CD4-positive, alpha-beta memory T cell (primary cell): ENCODE results near the gene GNAZ. TPM values are rescaled to one million over a fixed set of nuclear protein-coding genes. Genes with fewer than 3 reads are reported as not detected.
A peak's percentile ranks its signal among the peaks of the same experiment; 100 is the strongest.

ENCODE experiments used
- CTCF ChIA-PET: fragments of 350-600 bp; sonication (Branson Sonifier 250); formaldehyde crosslinking; loops from one replicate; lab custom pipeline; 2021; ENCODE audit warnings: inconsistent platforms; ENCODE audit not compliant: partially characterized antibody; lab: Charles Lee
- POLR2A ChIA-PET: fragments of 350-600 bp; sonication (Branson Sonifier 250); formaldehyde crosslinking; loops from one replicate; lab custom pipeline; 2021; ENCODE audit not compliant: partially characterized antibody; lab: Charles Lee
- DNase-seq, 5 donors: peaks; one replicate each; pipeline versions ENCODE4 v3.0.0 to v3.0.0-alpha.2; 2020 to 2022; ENCODE audit warnings: mixed read lengths in 1 of 5
- H3K27ac ChIP-seq: one replicate; pipeline ENCODE4 v1.7.0; 2013; ENCODE audit warnings: low read depth, low read length
- H3K27me3 ChIP-seq: 2 replicates; pipeline ENCODE4 v1.7.0; 2013; ENCODE audit warnings: mild to moderate bottlenecking, low read length, moderate library complexity; ENCODE audit not compliant: insufficient read depth
- H3K36me3 ChIP-seq: 2 replicates; pipeline ENCODE4 v1.7.0; 2013; ENCODE audit warnings: mild to moderate bottlenecking, low read length, moderate library complexity; ENCODE audit not compliant: insufficient read depth
- H3K4me1 ChIP-seq: 2 replicates; pipeline ENCODE4 v1.7.0; 2013; ENCODE audit warnings: mild to moderate bottlenecking, low read length, moderate library complexity; ENCODE audit not compliant: insufficient read depth
- H3K4me3 ChIP-seq, 2 donors: one replicate each; pipeline ENCODE4 v1.7.0; 2013; ENCODE audit warnings: low read length in 2 of 2, mild to moderate bottlenecking in 1 of 2
- H3K9me3 ChIP-seq, 2 donors: one replicate each; pipeline ENCODE4 v1.7.0; 2013; ENCODE audit warnings: low read length in 2 of 2, control low read depth in 1 of 2; ENCODE audit not compliant: control insufficient read depth in 1 of 2
- H3K27ac Mint-ChIP-seq, 7 donors: one replicate each; pipeline ENCODE4 v1.8.0; 2020 to 2021; ENCODE audit warnings: mixed read lengths in 7 of 7, mild to moderate bottlenecking in 6 of 7, inconsistent platforms in 3 of 7, moderate library complexity in 3 of 7
- H3K27me3 Mint-ChIP-seq, 2 donors: one replicate each; pipeline ENCODE4 v1.8.0; 2020 to 2021; ENCODE audit warnings: mixed read lengths in 2 of 2
- H3K36me3 Mint-ChIP-seq, 2 donors: one replicate each; pipeline ENCODE4 v1.8.0; 2020 to 2021; ENCODE audit warnings: mixed read lengths in 2 of 2, inconsistent platforms in 1 of 2, mild to moderate bottlenecking in 1 of 2
- H3K4me1 Mint-ChIP-seq, 4 donors: one replicate each; pipeline ENCODE4 v1.8.0; 2020 to 2021; ENCODE audit warnings: mixed read lengths in 4 of 4, mild to moderate bottlenecking in 1 of 4
- H3K4me3 Mint-ChIP-seq, 8 donors: one replicate each; pipeline ENCODE4 v1.8.0; 2020 to 2021; ENCODE audit warnings: mixed read lengths in 8 of 8, mild to moderate bottlenecking in 7 of 8, moderate library complexity in 6 of 8, inconsistent platforms in 3 of 8
- H3K9me3 Mint-ChIP-seq, 8 donors: one replicate each; pipeline ENCODE4 v1.8.0; 2020 to 2021; ENCODE audit warnings: mixed read lengths in 8 of 8, mild to moderate bottlenecking in 5 of 8, inconsistent platforms in 3 of 8, moderate library complexity in 1 of 8
- intact Hi-C: fragments of 100-400 bp; cut with micrococcal nuclease; formaldehyde crosslinking; loops from one replicate; pipeline ENCODE4 v1.15.1; 2023
- polyA plus RNA-seq, 2 donors: library from polyadenylated mRNA; unstranded; fragments of 300-500 nt; fragmentation: Illumina TruSeq; gene quantifications; one replicate each; pipeline ENCODE4 v1.2.3, GENCODE V29; 2021
- total RNA-seq, 2 experiments: library from RNA; stranded (reverse); gene quantifications; one replicate each; pipeline ENCODE4 v1.2.3, GENCODE V29; 2021

The GNAZ gene
- total and polyA plus RNA-seq, 4 experiments from 2014 or later: 0.05 to 0.76 (median 0.36) TPM; not detected in 1

GRCh38 chr22:23144932-23145877, 74.9 kb downstream of the GNAZ start, which contains the start of gene RAB36:
Gene RAB36, plus strand, starts transcription at chr22:23145477. Its CDS starts 1,140 bp downstream, at chr22:23146617.
- ChIA-PET CTCF (interaction anchor here (0.6 to 2.3 kb wide), 13 partner anchors 8 to 569 kb away, joined by 3 to 13 read pairs (median 5); partner anchors contain the start of gene BCR), POLR2A (interaction anchor here (0.6 to 2.7 kb wide), 9 partner anchors 7 to 325 kb away, joined by 3 to 15 read pairs (median 6); partner anchors contain the start of gene BCR)
- Histone ChIP-seq H3K9me3 (no peaks in the 10 kb centered on the region), H3K27ac (peak within 1 kb of the TSS; percentile 73), H3K4me1 (peaks cover 52% of the 10 kb centered on the region), H3K4me3 (peak within 1 kb of the TSS in 1 of 2 donors; percentile 38), H3K36me3 (no peaks in the 10 kb centered on the region), H3K27me3 (no peaks in the 10 kb centered on the region)
- no peaks in the 10 kb centered on the region for H3K27me3 Mint-ChIP-seq
- intact Hi-C loops: loop anchor here (2.0 to 10.0 kb wide), 2 partner anchors 74 to 1410 kb away; partner anchors contain the start of genes GNAZ, GUCD1 and SNRPD3
- H3K4me3 Mint-ChIP-seq: peak within 1 kb of the TSS; percentile 80 to 90 (median 83)
- peaks cover 0 to 2% of the 10 kb centered on the region in 2 donors for H3K36me3 Mint-ChIP-seq
- peak within 1 kb of the TSS; percentile 96 to 99 (median 98) for H3K27ac Mint-ChIP-seq
- DNase-seq: peak; percentile 91 to 98 (median 93)
- peaks cover 29 to 64% (median 45%) of the 10 kb centered on the region in 4 donors for H3K4me1 Mint-ChIP-seq
- no peaks in the 10 kb centered on the region for H3K9me3 Mint-ChIP-seq

DNA sequence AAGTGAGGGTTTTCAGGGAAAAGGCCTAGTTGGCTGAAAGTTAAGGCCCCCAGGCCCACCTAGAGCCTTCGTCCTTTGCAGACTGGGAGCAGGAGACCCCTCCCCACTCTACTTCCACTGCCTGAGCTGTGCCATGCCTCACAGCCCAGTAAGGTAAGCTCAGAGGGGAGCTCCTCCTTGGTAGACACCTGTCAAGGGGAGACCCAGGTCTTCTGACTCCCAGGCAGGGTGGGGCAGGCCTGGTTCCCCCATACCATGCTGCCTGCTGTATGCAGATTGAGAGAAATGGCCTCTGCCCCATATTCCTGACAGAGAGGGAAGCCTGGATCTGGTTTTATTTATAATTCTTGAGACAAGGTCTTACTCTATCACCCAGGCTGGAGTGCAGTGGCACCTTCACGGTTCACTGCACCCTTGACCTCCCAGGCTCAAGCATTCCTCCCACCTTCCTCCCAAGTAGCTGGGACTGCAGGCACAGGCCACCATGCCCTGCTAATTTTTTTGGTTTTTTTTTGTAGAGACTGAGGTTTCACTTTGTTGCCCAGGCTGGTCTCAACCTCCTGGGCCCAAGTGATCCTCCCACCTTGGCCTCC, 75.7 kb downstream of the GNAZ start:
- intact Hi-C loops: loop anchor here (2.0 to 10.0 kb wide), 2 partner anchors 75 to 1409 kb away; partner anchors contain the start of genes GNAZ, GUCD1 and SNRPD3
- Mint-ChIP-seq H3K9me3 (no peaks in the 10 kb centered on the region), H3K36me3 (peaks cover 0 to 2% of the 10 kb centered on the region in 2 donors), H3K4me3 (peak overlapping the region in 4 of 8 donors; percentile 42 to 90 (median 81)), H3K4me1 (peaks cover 27 to 61% (median 40%) of the 10 kb centered on the region in 4 donors), H3K27ac (peak overlapping the region; percentile 96 to 99 (median 98)), H3K27me3 (no peaks in the 10 kb centered on the region)
- H3K36me3 ChIP-seq: no peaks in the 10 kb centered on the region
- no peaks in the 10 kb centered on the region for H3K9me3 ChIP-seq
- H3K27ac ChIP-seq: peak overlapping the region; percentile 73
- DNase-seq: peak in 1 of 5 donors; percentile 43
- H3K27me3 ChIP-seq: no peaks in the 10 kb centered on the region
- CTCF ChIA-PET: interaction anchor here (1.4 to 2.3 kb wide), 3 partner anchors 18 to 33 kb away, joined by 5 to 9 read pairs (median 7); no protein-coding TSS in a partner anchor
- no peak overlapping the region for H3K4me3 ChIP-seq
- H3K4me1 ChIP-seq: peaks cover 45% of the 10 kb centered on the region
- POLR2A ChIA-PET: interaction anchor here (0.6 to 2.7 kb wide), 4 partner anchors 8 to 97 kb away, joined by 4 to 15 read pairs (median 12); partner anchors contain the start of gene BCR

DNA sequence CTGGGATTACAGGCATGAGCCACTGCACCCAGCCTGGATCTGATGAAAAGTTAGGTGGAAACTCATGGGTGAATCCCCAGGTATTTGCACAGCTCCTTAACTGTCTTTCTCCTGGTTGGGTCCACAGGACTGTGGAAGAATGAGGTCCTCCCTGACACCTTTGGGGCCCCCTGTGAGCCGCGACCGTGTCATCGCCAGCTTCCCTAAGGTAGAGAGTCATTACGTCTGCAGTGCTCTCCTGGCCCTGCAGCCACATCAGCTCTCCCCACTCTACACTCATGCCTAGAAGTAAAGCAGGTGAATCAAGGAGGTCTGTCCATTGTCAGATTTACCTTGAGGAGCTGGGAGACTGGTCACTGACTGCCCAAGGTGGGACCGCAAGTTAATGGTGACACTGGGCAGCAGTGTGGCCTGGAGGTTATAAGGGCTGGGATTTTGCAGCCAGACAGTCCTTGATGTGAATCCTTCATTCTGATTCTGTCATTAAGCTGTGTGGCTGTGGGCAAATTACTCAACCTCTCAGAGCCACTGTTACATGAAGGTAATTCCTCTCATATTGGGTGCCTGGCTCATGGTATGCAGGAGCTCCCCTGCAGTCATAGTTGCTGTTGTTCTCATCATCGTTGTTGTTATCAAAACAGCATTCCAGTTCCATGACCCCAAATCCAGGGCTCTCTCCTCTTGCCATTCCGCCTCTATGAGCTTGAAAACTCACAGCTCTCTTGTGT, 76.3 kb downstream of the GNAZ start:
- DNase-seq: no peak
- Histone ChIP-seq H3K9me3 (no peaks in the 10 kb centered on the region), H3K27me3 (no peaks in the 10 kb centered on the region), H3K27ac (no peak overlapping the region), H3K36me3 (no peaks in the 10 kb centered on the region), H3K4me1 (peaks cover 38% of the 10 kb centered on the region), H3K4me3 (no peak overlapping the region)
- peaks cover 0 to 2% of the 10 kb centered on the region in 2 donors for H3K36me3 Mint-ChIP-seq
- peak overlapping the region in 1 of 8 donors; percentile 59 for H3K4me3 Mint-ChIP-seq
- H3K27me3 Mint-ChIP-seq: no peaks in the 10 kb centered on the region
- POLR2A ChIA-PET: interaction anchor here (2.1 kb wide), 1 partner anchor 9 kb away, joined by 10 read pairs; no protein-coding TSS in a partner anchor
- peak overlapping the region; percentile 96 to 99 (median 98) for H3K27ac Mint-ChIP-seq
- CTCF ChIA-PET: interaction anchor here (0.9 to 1.4 kb wide), 2 partner anchors 28 to 31 kb away, joined by 3 to 7 read pairs; no protein-coding TSS in a partner anchor
- intact Hi-C loops: loop anchor here (10.0 kb wide), 1 partner anchor 1408 kb away; the partner anchor contains the start of genes GUCD1 and SNRPD3
- H3K9me3 Mint-ChIP-seq: no peaks in the 10 kb centered on the region
- peaks cover 23 to 57% (median 35%) of the 10 kb centered on the region in 4 donors for H3K4me1 Mint-ChIP-seq

DNA sequence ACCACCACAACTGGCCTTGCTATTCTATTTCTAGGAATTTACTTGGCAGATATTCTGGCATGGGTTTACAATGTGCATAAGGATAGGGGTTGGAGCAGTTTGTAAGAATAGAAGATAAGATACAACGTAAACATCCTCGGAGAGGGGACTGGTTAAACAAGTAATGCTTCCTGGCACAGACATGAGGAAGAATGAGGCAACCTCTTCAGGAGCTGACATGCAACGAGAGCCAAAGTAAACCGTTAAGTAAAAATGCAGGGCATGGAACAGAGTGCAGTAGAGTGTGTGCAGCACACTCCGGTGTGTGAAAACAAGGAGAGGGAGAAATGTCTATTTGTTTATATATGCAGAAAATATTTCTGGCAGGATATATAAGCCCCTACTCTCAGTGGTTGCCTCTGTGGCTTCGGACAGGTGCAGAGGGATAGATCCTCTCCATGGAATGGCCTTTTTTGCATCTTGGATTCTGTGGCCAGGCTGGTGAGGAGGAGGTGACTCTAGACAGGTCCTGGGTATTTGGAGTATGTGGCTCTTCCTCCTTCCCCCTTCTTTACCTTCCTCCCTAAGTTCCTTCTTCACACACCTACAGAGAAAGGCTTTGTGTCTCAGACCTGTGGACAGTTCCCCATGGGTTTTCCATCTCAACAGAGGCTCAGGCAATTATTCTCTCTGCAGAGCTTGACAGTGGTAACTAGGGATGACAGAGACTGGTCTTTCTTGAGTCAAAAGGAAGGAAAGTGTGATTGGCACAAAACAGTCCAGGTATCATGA, 77.5 kb downstream of the GNAZ start:
- H3K4me1 ChIP-seq: peaks cover 28% of the 10 kb centered on the region
- no peak overlapping the region for H3K4me3 ChIP-seq
- H3K9me3 ChIP-seq: no peaks in the 10 kb centered on the region
- H3K36me3 ChIP-seq: no peaks in the 10 kb centered on the region
- Mint-ChIP-seq H3K9me3 (no peaks in the 10 kb centered on the region), H3K36me3 (peaks cover 0 to 2% of the 10 kb centered on the region in 2 donors), H3K4me1 (peaks cover 17 to 49% (median 28%) of the 10 kb centered on the region in 4 donors), H3K4me3 (no peak overlapping the region), H3K27me3 (no peaks in the 10 kb centered on the region), H3K27ac (peak overlapping the region; percentile 16 to 98 (median 83))
- intact Hi-C loops: loop anchor here (10.0 kb wide), 1 partner anchor 1407 kb away; the partner anchor contains the start of genes GUCD1 and SNRPD3
- POLR2A ChIA-PET: interaction anchor here (1.5 to 2.1 kb wide), 2 partner anchors 10 kb away, joined by 4 to 10 read pairs; no protein-coding TSS in a partner anchor
- no peaks in the 10 kb centered on the region for H3K27me3 ChIP-seq
- CTCF ChIA-PET: interaction anchor here (1.3 to 1.8 kb wide), 4 partner anchors 10 to 30 kb away, joined by 3 to 6 read pairs (median 4); no protein-coding TSS in a partner anchor
- H3K27ac ChIP-seq: no peak overlapping the region
- DNase-seq: no peak

GRCh38 chr22:23149743-23150238, 79.5 kb downstream of the GNAZ start:
- H3K27ac ChIP-seq: no peak overlapping the region
- Mint-ChIP-seq H3K36me3 (peaks cover 0 to 2% of the 10 kb centered on the region in 2 donors), H3K27ac (peak overlapping the region in 4 of 7 donors; percentile 46 to 59 (median 54)), H3K9me3 (no peaks in the 10 kb centered on the region), H3K4me3 (no peak overlapping the region), H3K4me1 (peaks cover 10 to 38% (median 20%) of the 10 kb centered on the region in 4 donors), H3K27me3 (no peaks in the 10 kb centered on the region)
- no peaks in the 10 kb centered on the region for H3K27me3 ChIP-seq
- DNase-seq: no peak
- POLR2A ChIA-PET: interaction anchor here (1.5 kb wide), 1 partner anchor 12 kb away, joined by 4 read pairs; no protein-coding TSS in a partner anchor
- H3K36me3 ChIP-seq: no peaks in the 10 kb centered on the region
- H3K4me1 ChIP-seq: peaks cover 16% of the 10 kb centered on the region
- CTCF ChIA-PET: interaction anchor here (0.7 to 1.6 kb wide), 2 partner anchors 9 to 24 kb away, joined by 4 to 7 read pairs; no protein-coding TSS in a partner anchor
- H3K9me3 ChIP-seq: no peaks in the 10 kb centered on the region
- intact Hi-C loops: loop anchor here (10.0 kb wide), 1 partner anchor 1405 kb away; the partner anchor contains the start of genes GUCD1 and SNRPD3
- no peak overlapping the region for H3K4me3 ChIP-seq
